HEK293T (cell line): ENCODE results near the gene ARID1B.

Experiments used
- CTBP1 ChIP-seq: fragments of 450-650 bp; IDR thresholded peaks from 2 replicates; pipeline ENCODE4 v1.6.1; 2016; ENCODE audit warnings: borderline replicate concordance
- ELF4 ChIP-seq: fragments of 450-650 bp; IDR thresholded peaks from 2 replicates; pipeline ENCODE4 v1.6.1; 2017; ENCODE audit warnings: antibody characterized with exemption
- FOXK2 ChIP-seq: fragments of 450-650 bp; IDR thresholded peaks from 2 replicates; pipeline ENCODE4 v1.6.1; 2016; ENCODE audit warnings: mild to moderate bottlenecking
- FOXM1 ChIP-seq: fragments of 450-650 bp; IDR thresholded peaks from 2 replicates; pipeline ENCODE4 v1.6.1; 2017; ENCODE audit warnings: mild to moderate bottlenecking, borderline replicate concordance
- HDGF ChIP-seq: fragments of 450-650 bp; IDR thresholded peaks from 2 replicates; pipeline ENCODE4 v1.6.1; 2017; ENCODE audit warnings: antibody characterized with exemption, borderline replicate concordance
- L3MBTL2 ChIP-seq: fragments of 450-650 bp; conservative IDR thresholded peaks from 2 replicates; pipeline ENCODE4 v1.6.1; 2016; ENCODE audit warnings: mild to moderate bottlenecking
- SP1 ChIP-seq: fragments of 450-650 bp; IDR thresholded peaks from 2 replicates; pipeline ENCODE4 v1.6.1; 2017
- TARDBP ChIP-seq: fragments of 450-650 bp; IDR thresholded peaks from 2 replicates; pipeline ENCODE4 v1.6.1; 2016
- ZNF384 ChIP-seq: fragments of 450-650 bp; IDR thresholded peaks from 2 replicates; pipeline ENCODE4 v1.6.1; 2016
- TF ChIP-seq, protein P1 (sequence below): fragments of 450-650 bp; IDR thresholded peaks from 2 replicates; pipeline ENCODE4 v1.6.1; 2016

DNA sequence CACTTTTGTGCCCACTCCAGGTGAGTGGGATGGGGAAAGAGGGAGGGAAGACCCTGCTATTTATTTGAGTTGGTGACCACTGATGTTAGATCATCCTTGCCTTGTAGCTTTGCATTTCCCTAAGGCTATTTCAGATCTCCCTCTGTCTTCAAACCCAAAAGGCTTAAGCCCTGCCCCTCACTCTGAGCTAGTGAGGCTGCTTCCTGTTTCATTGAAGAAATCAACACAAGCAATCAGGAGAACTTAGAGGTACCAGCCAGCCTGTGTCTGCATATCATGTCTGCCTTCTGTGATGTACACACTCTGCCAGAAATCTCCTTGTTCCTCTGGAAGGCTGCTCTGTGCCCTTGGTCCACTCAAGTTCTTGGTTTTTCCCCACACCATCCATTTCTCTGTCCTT lies 135.3 kb downstream of the ARID1B start:
- TF ChIP-seq ELF4 (no peak), TARDBP (no peak), FOXK2 (no peak), FOXM1 (no peak), SP1 (no peak), HDGF (no peak), ZNF384 (no peak), L3MBTL2 (no peak), CTBP1 (no peak)
- TF ChIP-seq, protein P1, sequence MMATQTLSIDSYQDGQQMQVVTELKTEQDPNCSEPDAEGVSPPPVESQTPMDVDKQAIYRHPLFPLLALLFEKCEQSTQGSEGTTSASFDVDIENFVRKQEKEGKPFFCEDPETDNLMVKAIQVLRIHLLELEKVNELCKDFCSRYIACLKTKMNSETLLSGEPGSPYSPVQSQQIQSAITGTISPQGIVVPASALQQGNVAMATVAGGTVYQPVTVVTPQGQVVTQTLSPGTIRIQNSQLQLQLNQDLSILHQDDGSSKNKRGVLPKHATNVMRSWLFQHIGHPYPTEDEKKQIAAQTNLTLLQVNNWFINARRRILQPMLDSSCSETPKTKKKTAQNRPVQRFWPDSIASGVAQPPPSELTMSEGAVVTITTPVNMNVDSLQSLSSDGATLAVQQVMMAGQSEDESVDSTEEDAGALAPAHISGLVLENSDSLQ, result no peak
